ENCODE results near the gene ST3GAL6.

ST3GAL6 gene

DNA sequence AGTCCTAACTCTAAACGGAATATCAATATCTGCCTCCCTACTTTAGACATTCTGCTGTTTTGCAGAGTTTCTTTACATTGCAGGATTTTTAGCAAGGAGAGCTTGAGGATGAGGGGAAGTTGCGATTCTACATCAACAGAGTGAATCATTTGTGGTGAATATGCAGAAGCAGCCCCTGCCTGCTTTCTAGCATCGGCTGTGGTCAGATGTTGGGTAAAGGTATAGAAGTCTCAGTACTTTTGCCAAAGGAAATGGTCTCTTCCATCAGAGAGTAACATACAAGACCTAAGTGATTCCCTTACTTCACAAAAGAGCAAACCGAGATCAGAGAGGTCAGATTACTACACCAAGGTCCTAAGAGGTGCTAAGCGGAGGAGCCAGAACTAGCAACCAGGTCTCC lies 15.2 kb downstream of the ST3GAL6 start:
- DNase-seq: no peak

DNA sequence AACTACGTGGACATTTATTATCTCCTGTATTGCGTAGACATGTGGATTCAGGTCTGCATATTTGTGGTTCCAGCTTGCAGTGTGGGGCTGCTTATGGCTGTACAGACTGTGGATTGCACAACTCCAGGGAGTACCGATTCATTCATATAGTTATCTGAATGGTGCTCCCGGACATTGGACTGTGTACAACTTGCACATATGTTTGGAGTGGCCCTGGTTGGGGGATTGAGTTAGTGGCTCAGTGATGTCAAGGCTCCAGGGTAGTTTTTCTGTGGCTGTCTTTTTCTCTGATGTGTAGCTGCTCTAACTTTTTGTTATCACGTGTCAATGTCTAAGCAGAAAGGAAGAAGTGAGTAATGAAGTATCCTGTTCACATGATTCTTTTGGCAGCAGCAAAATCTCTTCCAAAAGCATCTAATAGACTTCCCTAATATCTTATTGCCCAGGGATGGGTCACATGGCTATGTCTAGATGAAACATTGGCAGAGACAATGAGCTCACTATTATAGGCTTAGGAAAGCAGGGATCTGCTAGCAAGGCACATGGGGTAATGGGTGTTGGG lies 15.8 kb downstream of the ST3GAL6 start:
- no peak for DNase-seq

DNA sequence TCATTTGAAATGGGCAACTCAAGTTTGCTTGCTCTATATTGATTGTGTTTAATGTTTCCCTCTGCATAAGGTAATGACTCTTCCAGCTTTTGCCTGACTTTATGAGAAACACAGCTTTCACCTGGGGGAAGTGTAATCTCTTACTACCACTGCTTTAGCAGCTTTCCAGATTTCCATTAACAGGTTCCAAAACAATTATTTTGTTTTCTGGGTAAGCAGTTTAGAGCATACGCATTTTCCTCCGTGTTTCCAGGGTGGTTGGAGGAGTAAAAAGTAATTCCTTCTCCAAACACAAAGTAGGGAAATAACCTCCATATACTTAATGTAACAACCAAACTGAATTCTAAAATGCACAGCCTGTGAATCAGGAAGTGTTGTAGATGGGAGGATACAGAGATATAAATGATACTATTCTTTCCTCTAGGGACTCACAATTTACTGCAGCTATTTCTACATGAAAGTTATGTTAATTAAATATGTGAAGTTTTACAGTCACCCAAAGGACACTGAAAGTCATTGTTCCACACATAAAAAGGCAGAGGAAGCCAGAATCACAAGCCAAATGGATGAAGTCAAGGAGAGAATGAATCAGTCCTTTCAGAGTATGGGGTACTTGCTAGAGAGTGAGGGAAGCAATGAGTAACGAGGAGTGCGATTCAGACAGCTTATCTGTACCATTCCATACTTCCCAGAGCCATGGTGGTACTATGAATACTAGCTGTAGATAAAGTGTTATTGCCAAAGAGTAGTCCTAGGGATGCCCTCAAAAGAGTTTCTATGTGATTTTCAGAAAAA lies 16.6 kb downstream of the ST3GAL6 start:
- no peak for DNase-seq

DNA sequence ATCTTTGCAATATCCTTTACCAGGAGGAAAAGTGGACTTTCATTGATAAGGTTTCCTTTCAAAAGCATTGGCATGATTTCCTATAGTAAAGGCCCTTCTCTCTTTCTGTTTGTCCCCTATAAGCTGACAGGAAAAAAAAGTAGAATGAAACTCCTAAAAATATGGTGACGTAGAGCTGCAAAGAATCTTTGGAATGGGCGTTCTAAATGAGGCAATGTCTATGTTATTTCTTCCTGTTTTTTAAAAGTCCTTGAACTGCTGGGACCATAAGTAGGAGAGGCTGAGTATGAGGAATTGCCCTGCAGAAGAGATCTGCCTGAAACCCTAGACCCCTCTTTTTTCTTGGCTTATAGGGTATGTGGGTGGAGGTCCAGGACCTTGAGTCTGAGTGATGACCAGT lies 17.2 kb downstream of the ST3GAL6 start:
- no peak for DNase-seq

DNA sequence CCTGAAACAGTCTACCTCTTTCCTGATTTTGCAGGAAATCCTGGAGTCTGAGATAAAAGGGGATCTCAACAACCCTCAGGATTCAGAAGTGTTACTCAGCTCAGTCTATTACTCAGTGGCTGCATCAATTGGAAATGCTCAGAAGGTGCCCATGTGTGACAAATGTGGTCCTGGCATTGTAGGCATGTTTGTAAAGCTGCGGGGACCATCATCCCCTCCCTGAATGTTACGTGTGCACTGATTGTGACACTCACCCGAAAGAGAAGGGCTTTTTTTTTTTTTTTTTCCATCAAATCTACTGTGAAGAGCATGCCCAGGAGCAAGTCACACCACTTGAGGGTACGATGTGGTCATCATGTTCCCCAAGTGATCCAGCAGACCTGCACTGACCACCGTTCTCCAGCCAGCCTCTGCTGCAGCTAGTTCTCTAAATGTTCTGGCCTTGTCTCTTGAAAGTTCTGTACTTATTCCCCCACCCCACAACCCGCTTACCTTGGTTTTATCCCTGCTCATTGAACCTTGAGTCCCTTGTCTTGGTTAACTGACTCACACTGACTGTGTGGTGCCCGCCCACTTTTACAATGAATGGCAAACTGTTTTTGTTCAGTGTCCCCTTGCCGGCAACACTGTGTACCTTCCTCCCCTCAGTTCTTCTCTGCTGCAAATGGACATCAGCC lies 19.8 kb downstream of the ST3GAL6 start:
- DNase-seq: no peak

DNA sequence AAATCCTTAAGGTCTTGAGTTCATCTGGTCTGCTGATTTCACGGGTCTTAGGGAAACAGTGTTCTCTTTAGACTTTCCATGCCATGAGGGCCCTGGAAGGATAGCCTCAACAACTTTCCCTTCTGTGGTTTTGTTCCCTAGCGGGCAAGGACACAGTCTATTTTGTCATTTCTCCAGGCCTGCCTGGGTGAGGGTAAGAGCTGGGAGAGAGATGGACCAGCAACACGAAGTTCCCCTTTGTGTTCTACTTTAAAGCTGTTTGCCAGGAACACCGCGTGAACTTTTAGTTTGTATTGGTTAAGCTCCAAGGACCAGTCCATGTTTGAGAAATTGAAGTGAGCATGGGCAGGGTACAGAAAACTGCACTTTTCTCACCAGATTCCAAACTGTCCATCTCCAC lies 20.9 kb downstream of the ST3GAL6 start:
- DNase-seq: no peak

DNA sequence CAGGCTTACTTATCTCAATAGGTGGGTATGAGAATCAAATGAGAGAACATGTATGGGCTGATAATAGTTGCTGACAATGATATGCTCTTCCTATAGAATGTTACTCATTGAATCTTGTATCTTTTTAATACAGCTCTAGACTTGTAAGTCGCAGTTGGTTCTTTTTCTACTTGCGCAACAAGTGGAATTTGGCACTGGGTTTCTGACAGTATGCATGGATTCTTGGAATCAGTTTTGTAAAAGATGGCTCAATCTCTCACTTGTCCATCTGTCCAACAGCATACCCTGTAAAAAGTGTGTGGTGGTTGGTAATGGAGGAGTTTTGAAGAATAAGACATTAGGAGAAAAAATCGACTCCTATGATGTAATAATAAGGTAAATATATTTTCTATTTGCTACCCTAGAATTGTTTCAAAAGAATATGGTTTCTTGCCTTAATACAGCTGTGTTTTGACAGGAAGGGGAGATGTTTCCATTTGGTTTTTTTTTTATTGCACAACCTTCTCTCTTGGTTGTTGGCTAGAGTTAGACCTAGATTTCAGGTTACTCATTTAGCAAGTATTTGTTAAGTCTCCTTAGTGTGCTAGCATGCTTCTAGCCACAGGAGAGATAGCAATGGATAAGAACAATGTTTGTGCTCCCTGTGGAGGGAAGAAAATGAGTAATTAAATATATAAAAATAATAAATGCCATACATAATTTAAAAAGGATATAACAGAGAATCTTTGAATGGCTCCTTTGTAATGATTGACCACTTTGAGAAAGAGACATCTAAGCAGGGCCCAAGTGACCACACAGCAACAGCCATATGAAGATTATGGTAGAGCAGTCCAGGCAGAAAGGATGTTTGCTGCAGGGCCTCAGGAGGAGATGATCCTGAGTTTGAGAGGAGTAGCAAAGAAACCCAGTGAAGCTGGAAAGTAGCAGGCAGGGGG lies 21.8 kb downstream of the ST3GAL6 start:
- DNase-seq: no peak

DNA sequence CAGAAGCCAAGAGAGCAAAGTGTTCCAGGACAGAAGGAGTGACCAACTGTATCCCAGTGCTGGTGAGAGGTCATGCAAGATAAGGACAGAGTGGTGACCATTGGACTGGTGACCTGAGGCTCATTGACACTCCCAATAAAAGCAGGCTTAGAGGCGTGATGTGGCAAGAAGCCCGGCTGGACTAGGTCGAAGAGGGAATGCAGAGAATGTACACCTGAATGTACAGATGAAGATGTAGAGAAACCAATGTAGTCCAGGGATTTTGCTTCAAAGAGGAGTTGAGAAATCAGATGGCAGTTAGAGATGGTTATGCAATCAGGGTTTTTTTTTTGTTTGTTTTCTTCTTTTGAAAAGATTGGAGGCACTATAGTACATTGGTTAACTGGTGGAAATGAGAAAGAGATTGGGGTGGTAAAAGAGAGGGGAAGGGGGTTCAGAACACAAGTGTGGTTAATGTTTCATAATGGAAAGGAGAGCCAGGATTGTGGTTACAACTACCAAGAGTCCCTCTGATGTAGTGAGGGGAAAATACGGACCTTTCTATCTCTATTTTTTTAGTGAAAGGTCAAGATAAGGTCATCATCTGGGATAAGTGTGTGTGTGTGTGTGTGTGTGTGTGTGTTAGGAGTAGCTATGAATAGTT lies 23.3 kb downstream of the ST3GAL6 start:
- no peak for DNase-seq

DNA sequence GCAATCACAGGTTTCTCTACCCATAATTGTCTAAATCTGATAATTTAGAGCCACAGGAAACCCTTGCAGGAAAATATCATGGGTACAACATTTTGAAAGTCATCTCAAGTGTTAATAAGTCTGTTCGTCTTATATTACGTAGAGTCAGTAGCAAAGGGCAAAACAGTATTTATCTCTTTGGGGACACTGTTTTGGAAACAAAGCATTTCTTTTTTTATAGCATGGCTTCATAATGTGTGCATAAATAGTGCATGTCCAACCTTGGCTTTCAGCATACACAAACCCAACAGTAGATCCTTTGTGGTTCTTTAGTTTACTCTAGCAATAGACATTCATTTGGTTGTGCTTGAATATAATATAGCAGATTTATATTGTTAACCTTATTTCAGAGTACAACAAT lies 24.0 kb downstream of the ST3GAL6 start:
- DNase-seq: no peak

DNA sequence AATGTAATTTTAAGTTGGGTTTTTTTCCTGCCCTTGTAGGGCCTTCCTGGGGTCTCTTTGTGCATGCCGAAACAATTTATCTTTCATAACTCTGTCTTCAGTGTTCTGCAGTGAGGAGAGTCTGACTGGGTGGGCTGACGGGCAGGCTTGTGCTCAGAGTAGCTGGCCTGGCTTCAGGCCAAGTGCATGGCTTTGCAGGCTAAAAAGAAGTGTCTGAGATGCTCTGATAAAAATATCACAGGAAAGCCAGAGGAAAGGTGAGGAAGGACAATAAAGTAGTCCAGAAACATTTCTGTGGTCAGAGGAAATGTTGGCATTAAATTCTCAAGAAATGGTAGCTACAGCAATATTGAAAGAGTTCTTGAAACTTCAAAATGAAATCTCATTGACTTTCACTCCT lies 25.5 kb downstream of the ST3GAL6 start:
- DNase-seq: no peak

DNA sequence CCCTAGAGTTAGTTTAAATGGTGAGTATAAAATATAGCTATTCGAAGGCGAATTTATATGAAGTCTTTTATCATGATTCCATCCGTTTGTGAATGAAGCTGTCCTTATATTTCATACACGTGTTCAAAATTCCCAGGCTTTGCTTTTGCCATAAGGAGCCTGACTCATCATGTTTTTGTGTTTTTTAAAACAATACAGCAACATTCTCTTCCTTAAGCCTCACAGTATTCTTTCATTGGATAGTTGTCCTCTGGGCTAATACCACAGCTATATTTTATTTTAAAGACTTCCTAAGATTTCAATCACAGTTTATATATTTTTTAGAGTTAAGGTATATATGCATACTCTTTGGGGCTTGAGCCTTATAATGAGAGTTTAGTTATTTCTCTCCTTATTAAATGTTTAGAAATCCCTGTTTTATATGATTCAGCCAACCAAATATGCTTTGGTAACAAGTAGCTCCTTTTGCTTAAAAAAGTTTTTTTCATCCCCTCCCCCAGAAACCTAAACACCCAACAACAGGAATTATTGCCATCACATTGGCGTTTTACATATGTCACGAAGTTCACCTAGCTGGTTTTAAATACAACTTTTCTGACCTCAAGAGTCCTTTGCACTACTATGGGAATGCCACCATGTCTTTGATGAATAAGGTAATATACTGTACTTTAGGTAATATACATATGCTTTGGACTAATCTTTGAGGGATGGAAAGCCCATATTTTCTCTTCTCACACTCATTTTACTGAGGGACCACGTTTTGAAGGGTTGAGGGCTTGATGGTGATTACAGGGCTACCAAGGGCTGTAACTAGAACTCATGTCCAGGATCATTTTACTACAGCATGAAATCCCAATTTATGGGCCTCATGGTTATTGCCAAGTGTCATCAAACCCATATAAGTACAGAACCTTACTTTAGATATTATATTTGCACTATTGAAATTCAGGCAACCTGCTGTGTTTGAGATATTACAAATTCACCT lies 28.5 kb downstream of the ST3GAL6 start:
- DNase-seq: no peak

DNA sequence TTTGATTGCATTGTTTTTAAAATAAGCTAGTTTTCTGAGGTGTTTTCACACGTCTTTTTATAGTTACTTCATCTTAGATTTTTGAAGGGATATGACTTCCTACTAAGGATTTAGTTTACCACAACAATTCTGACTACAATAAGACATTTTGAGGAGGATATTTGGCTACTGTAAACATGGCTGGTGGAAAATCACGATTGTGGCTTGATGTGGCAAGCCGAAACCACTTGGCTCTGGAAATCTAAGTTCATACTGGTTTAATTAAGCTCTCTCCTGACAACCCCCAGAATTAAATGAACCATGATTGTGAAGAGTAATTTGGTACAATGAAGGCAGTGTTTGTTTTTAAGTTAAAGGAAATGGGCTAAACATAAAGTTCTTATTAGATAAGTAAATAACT lies 30.8 kb downstream of the ST3GAL6 start:
- no peak for DNase-seq

DNA sequence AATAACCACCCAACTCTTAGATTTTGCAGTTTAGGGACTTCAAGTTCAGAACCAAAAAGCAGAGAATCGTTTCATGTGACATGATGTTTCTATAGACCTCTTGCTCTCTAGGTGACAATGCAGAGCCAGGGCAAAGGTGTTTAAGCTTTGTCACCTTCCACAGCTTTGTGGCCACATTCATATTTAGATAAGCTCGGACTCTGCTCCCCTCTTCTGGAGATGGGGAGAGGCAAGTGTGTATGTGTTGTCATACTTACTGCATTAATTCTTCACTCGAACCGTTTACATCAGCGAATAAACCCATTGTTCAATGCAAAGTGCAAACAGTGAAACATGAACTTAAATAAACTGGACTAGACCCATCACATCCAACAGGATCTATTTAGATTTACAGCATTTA lies 33.2 kb downstream of the ST3GAL6 start:
- DNase-seq: no peak

DNA sequence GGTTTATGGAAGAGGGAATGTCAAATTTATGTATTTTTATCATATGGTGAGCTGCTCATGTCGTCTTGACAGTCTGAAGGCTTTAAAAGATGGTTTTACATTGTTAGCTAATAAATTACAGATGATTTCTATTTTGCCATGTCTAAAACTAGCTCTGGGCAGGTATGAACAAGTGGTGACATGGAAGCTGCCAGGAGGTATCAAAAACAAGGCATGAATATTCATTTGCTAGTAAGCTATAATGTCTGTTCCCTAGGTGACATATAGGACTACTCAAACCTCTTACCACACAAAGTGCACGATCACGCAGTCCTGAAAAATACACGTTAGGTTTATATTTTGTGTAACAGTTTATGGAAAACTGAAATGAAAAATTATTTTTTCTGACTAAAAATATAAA lies 34.8 kb downstream of the ST3GAL6 start:
- no peak for DNase-seq

DNA sequence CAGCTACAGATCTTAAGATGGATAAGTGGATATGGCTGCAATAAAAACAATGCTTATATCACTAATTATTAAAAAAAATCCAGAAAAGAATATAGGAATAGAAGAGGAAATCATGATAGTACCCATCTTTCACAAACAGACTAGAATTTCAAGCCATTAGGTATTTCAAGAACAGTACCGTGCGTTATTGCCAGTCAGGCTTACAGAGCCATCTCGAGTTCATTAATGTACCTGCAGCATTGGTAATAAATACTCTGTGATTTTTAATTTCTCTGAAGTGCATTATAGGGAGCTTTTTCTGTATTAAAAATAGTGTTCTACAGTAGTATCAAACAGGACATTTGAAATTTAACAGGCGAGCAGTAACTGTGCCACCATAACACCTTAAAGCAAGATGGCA lies 35.7 kb downstream of the ST3GAL6 start:
- no peak for DNase-seq

DNA sequence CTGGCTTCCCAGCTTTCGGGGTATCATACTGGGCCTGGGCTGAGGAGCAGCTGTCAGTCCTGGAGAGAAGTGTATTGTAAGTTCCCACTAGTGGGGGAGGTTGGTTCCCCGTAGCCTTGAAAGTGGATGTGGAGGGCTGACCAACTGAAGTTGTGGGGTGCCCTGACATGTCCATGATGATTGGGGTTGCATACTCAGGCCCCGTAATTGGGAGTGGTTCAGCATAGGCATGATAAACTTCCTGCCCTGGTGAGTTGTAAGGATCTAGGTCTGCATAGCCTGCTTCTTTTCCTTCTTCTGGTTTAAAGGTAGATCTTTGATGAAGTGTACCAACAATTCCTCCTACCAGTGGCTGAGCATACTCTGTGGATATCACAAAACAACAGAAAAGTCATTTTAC lies 36.3 kb downstream of the ST3GAL6 start:
- DNase-seq: no peak

DNA sequence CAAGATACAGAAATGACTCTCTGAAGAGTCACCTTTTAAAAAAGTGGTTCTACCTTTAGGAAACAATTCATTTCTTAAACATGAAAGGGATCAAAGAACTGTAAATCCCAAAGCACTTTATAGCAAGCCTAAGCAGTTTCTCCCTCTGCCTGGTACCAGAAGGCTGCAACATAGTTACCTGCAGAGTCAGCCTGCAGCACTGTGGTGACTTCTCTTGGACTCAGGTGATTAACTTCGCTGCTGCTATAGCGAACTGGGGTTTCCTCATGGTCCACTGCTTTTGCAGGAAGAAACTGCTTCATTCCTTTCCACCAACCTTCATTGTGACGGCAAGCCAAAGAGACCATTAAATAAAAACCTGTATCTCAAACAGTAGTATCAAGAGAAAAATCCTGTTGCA lies 37.3 kb downstream of the ST3GAL6 start:
- DNase-seq: no peak

DNA sequence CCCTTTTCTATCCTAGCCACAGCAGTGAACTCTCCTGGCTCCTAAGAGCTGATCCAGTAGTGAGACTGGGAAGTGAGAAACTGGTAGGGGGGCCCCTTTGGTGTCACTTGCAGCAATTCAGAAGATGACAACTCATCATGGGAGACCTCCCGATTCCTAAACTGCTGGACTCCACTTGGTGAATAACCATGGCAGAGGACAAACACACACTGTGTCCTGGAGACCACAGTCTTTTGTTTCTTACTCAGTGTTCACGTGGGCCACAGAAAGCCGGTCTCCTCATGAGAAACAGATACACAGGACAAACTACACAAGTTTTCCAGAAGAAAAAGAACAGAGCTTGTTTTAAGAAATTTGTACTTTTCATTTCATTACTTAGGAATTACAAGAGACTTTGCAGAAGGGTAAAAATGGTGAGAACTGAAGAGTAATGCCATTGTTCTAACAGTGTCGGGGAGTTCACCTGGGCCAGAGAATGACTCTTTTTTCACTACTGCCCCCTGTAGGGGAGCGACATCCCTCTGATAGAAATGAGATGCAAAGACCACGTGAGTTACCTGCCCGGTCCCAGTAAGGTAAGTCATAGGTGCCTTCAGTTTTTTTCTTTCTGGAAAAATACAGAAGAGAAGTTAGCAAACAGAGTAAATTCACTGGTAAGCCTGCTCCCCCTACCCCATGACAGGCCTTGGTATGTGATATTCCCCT lies 38.1 kb downstream of the ST3GAL6 start:
- DNase-seq: no peak

DNA sequence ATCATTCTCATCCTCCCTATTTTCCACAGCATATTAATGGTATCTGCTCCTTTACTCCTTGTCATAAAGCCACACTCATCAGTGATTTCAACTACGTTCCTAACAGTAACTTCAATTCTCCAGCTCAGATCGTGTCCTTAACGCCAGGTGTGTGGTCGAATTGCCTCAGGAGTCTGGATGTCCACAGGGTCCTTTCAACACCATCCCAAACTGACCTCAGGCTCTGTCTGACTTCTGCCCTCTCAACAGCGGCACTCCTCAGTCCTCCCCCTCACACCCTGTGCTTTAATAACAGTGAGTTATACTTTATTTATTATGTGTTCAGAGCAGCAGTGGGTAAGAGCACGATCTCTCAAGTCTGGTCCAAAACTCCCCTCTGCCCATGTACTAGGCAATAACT lies 42.4 kb downstream of the ST3GAL6 start:
- no peak for DNase-seq

DNA sequence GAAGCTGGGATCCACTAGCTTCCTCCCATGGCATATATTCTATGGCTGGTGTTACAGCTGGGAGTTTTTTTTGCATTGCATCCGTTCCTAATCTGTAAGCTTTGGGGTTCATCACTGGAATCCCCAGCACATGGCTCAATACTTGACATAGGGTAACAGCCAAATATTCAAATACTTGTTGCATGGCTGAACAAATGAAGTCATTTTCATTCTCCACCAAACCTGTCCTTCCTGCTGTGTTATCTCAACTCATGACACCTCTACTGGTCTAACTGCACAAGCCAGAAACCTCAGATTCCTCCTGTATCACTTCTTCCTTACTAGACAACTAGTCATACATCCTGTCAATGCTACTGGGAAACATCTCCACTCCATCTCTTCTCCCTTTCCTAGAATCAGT lies 43.4 kb downstream of the ST3GAL6 start:
- no peak for DNase-seq

DNA sequence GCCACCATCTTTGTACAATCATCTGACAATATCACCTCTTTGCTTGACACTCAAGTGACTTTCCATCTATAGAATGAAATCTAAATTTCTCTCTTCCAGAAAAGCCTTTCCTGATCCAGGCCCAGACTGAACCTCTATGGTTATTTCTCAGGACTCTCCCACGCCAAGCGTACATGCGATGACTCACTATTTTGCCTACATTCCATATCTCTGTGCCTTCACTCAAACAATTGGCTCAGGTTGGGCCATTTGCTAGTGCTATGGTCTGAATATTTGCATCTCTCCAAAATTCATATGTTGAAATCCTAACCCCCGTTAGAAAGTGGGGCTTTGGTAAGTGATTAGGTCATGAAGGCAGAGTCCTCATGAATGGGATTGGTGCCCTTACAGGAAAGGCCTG lies 43.9 kb downstream of the ST3GAL6 start:
- no peak for DNase-seq
